NCI-H1930 (cell line): ENCODE results near the gene TTLL7.

Source experiments
- DNase-seq, 2 experiments: peaks; one replicate each; lab custom pipeline; 2025; lab: John Stamatoyannopoulos, UW

TTLL7 gene, protein sequence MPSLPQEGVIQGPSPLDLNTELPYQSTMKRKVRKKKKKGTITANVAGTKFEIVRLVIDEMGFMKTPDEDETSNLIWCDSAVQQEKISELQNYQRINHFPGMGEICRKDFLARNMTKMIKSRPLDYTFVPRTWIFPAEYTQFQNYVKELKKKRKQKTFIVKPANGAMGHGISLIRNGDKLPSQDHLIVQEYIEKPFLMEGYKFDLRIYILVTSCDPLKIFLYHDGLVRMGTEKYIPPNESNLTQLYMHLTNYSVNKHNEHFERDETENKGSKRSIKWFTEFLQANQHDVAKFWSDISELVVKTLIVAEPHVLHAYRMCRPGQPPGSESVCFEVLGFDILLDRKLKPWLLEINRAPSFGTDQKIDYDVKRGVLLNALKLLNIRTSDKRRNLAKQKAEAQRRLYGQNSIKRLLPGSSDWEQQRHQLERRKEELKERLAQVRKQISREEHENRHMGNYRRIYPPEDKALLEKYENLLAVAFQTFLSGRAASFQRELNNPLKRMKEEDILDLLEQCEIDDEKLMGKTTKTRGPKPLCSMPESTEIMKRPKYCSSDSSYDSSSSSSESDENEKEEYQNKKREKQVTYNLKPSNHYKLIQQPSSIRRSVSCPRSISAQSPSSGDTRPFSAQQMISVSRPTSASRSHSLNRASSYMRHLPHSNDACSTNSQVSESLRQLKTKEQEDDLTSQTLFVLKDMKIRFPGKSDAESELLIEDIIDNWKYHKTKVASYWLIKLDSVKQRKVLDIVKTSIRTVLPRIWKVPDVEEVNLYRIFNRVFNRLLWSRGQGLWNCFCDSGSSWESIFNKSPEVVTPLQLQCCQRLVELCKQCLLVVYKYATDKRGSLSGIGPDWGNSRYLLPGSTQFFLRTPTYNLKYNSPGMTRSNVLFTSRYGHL

DNA sequence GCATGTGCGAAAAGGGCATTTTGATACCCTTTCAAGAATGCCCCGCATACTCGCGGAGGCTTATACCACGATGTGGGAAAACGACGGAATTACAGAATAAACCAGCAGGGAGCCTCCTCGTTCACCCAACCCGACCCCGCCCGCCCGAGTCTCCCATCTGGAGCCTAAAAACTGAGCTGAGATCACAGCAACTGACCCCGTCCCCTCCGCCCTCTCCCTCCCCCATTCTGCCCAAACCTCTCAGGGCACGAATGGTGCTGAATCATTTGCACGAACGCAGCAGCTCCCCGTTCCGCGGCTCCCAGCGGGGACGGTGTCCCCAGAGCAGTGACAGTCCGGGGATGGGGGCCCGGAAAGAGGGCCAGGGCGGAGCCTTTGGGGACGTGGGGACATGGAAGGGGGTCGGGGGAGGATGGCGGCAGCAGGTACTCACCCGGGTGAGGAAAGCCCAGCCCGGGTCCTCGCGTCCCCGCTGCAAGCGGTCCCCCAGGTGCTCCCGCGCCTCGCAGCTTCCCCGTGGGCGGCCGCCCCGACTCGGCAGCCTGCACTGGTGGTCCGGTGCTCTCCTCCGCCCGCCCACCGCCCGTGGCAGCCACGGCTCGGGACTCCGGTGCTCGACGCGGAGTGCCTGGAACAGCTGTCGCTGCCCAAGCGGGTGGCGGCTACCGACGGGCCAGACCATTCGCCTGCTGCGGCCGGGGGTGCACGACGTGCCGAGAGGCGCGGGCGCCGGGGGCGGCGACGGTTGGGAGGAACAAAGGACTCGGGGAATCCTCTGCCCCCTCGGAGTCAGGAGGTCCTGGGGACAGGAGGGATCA lies at the start of gene TTLL7:
Gene TTLL7, minus strand, starts transcription at position 635 of the 818 bp plus-strand sequence. CDS start 46,921 bp downstream, outside the sequence.
- DNase-seq, result peak; percentile 71 to 78

DNA sequence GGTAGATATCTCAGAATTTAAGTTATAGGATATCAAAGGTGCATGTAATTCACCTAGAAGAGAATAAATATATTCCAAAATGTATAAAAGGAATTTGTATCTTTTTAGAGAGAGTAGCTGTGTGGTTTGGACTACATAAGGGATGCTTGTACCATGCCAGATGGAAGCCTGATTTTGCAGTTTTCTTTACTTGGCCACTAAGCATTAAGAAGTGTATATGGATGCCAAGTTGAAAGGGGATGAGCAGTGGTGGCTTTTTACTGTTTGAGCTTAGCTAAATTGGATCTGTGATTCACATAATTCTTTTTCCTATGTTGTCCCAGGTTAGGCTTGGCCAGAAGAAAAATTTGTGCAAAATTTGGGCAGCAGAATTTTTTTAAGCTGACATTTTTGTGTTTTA lies 43.5 kb upstream of the TTLL7 start:
- no peak for DNase-seq

DNA sequence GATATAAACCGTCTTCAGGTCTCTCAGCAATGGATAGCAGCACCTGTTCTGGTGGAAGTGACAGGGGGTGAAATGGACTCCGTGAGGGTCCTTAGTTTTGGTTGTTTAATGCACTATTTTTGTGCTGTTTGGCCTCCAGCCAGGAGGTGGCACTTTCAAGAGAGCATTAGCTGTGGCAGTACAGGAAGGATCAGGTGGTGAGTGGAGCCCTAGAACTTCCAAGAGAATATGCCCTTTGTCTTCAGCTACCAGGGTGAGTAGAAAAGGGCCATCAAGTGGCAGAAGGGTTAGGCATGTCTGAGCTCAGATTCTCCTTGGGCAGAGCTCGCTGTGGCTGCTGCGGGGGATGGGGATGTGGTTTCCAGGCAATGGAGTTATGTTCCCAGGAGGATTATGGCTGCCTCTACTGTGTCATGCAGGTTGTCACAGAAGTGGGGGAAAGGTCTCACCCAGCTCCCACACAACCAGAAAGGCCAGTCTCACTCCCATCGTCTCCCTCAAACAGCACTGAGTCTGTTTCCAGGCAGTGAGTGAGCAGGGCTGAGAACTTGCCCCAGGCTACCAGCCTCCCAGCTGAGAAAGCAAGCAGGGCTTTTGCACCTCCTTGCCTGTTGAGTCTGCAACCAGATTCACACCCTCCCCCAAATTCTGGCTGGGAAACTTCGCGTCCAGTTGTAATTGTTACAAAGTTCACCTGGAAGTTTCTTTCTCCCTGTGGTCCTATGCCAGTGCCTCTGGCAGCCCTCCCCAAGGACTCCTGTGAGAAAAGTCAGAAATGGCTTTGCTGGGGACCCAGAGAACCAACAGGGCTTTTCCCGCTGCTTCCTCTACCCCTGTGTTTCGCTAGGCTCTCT lies 39.1 kb upstream of the TTLL7 start:
- no peak for DNase-seq

DNA sequence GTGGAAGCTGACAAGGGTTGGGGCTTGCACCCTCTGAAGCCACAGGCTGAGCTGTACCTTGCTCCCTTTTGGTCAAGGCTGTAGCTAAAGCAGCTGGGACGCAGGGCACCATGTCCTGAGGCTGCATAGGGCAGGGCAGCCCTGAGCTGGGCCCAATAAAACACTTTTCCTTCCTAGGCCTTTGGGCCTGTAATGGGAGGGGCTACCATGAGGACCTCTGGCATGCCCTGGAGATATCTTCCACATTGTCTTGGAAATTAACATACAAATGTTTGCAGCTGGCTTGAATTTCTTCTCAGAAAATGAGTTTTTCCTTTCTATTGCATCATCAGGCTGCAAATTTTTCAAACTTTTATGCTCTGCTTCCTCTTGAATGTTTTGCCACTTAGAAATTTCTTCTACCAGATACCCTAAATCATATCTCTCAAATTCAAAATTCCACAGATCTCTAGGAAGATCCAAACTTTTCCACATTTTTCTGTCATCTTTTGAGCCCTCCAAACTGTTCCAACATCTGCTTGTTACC lies 32.9 kb upstream of the TTLL7 start:
- DNase-seq, result no peak

DNA sequence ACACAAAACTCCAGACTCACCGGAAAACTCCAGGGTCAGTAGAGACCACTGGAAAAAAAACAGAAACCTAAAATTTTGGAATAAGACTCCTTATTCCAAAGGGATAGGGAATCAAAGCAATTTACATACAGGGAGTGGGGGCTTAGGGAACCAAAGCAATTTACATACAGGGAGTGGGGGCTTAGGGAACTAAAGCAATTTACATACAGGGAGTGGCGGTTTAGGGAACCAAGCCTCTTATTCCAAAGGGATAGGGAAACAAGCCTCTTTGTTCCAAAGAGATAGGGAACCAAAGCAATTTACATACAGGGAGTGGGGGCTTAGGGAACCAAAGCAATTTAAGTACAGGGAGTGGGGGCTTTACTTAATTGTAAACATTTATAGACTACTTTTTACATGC lies 28.4 kb upstream of the TTLL7 start:
- DNase-seq, result no peak

DNA sequence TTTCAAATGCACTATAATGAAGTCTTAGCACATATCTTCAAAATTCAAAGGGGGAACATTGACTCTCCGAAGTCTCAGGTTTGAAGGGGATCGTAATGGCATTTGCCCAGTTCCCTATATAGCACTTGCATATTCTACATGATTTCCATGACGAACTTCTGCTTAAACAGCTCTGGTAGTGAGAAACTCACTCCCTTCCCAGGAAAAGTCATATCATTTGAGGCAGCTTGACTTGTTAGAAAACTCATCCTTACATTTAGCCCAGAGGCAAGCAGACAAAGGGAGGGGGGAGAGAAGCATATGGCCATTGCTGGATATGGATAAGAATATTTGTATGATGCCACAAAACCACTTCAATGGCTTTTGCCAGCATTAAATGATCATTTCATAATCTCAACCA lies 27.0 kb upstream of the TTLL7 start:
- no peak for DNase-seq

DNA sequence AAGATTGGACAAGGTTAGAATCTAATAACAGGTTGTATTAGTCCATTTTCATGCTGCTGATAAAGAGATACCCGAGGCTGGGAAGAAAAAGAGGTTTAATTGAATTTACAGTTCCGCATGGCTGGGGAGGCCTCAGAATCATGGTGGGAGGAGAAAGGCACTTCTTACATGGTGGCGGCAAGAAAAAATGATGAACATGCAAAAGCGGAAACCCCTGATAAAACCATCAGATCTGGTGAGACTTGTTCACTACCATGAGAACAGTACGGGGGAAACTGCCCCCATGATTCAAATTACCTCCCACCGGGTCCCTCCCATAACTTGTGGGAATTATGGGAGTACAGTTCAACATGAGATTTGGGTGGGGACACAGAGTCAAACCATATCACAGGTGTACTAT lies 22.9 kb upstream of the TTLL7 start:
- no peak for DNase-seq

DNA sequence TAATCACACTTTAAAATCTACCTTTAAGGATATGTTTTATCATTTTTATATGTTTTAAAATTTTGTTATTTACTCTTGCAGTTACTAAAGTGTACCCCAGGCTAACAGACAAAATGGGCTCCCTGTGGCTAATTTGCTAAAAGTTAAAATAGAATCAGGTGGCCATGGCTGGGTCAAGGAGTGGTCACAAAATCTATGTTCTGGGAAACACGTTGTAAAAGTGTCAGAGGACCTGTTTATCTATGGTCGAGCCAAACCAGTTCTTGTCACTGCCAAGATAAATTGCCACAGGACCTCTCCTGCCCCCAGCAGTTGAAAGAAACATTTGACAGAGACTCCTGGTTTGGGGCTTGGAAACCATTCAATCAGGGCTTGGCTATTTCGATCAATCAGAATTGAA lies 21.2 kb upstream of the TTLL7 start:
- DNase-seq, result peak in 1 of 2 experiments; percentile 18

DNA sequence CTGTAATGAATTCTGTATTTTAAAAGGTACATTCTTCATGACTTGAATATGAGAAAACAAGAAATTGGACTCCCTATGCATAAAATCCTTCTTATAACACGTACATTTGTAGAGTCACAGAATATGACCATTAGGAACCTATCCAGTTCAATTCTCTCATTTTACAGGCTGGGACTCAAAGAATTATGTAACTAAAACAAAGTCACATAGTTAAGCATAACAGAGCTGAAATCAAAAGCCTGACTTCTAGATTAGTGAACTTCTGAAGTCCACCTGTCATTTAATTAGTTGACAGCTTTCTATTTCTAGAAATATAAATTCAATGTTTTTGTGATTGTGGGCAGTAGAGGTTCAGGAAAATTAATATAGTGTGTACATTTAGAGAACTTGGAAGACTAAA lies 20.3 kb upstream of the TTLL7 start:
- no peak for DNase-seq

DNA sequence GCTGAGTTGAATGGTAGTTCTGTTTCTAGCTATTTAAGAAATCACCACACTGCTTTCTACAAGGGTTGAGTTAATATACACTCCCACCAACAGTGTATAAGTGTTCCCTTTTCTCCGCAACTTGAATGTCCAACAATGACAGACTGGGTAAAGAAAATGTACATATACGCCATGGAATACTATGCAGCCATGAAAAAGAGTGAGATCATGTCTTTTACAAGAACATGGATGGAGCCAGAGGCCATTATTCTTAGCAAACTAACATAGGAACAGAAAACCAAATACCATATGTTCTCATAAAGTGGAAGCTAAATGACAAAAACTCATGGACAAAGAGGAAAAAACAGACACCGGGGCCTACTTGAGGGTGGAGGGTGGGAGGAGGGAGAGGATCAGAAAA lies 14.8 kb upstream of the TTLL7 start:
- no peak for DNase-seq

DNA sequence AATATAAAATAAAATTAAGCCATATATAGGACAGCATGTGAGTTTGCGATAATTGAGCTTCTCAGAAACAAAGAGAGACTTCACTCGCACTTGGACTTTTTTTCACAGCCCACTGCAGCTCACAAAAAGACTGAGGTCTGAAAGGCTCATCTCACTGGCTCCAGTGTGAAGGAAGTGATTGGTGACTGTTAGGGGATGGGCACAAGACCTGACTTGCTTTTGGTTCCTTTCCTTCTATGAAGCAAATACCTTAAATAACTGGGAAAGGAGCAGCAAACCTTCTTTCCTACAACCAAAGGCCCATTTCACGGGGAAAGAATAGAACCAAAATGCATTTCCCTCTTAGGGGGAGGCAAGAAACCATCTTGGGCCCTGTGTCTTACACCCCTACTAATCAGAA lies 13.1 kb upstream of the TTLL7 start:
- no peak for DNase-seq

DNA sequence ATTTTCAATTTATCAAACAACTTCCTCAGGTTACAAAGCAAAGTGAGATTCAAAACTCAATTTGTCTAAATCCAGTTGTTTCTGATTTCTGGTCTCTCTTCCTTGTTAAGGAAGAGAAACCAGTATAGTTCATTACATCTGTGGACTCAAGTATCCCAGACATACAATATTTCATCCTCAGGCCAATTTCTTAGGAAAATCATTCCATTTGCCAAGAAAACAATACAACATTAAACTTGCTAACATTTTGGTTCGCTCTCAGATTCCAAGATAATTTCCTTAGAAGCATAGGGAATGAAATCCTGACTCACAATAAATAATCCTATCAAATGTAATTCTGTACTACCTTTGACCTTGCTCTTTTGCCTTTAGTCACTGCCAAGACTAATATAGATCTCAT lies 11.2 kb upstream of the TTLL7 start:
- no peak for DNase-seq

DNA sequence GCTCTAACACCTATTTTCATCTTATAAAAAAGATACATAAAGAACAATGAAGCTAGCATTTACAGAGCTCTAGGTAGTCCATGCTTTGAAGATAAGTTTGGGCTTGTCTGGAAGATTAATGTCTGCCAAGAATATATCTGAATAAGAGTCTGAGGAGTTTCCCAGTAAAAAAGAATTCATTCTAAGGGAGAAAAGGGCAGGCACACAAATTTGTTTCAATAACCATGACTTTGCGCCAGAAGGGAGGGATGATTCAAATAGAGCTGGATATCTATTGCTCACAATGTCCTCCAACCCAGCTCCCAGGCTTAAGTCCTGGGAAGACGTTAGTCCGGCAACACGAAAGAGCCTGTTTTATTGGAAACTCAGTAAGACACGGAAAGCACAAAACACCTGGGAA lies 9.7 kb upstream of the TTLL7 start:
- DNase-seq, result no peak

DNA sequence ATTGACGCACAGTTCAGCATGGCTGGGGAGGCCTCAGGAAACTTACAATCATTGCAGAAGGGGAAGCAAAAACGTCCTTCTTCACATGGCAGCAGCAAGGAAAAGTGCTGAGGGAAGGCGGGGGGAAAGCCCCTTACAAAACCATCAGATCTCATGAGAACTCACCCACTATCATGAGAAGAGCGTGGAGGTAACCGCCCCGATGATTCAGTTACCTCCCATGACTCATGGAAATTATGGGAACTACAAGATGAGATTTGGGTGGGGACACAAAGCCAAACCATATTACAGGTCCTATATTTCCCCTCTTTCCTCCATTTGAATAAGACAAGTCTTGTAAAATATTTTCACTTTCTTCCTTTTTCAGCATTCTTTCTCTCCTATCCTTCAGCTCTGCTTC lies 7.7 kb upstream of the TTLL7 start:
- DNase-seq, result no peak

DNA sequence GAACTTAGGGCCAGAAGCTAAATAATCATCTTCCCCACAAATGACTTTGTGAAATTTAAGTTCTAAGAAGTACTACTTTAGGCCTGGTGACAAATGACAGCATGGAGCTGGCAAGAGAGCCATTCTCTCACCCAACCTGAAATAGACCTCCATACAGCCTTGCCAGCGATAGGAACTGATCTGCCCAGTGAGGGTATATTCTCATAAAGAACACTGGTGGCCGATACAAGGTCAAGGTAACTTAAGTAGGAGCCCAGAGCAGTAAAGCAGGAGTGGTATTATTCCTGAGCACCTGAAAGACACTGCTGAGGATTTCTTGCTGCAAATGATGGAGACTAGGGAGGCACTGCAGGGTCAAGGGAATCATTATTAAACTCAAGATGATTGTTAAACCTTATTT lies 2.6 kb upstream of the TTLL7 start:
- no peak for DNase-seq

DNA sequence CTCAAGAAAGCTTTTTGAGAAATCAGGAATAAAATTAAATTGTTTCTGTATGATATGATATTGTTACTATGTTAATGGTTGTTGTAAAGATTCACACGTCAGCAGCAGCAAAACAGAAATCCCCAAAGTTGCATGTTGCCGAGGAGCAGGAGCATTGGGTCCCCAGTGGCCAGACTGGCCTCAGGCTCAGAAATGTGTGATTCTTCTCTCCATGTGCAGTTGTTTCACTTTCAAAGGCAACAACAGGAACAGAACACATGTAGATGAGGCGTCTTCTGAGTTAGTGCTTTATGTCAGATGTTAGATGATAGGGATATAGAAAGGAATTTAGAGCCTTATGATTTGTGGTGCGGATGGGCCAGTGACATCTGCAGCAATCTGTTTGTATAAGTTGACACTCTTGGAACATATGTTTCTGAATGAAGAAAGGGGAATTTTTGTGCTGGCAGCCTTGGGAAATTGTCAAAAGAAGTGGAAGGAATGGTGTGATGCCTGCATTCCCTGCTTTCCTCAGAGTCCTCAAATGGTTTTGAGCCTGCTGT lies 2.1 kb upstream of the TTLL7 start:
- no peak for DNase-seq

DNA sequence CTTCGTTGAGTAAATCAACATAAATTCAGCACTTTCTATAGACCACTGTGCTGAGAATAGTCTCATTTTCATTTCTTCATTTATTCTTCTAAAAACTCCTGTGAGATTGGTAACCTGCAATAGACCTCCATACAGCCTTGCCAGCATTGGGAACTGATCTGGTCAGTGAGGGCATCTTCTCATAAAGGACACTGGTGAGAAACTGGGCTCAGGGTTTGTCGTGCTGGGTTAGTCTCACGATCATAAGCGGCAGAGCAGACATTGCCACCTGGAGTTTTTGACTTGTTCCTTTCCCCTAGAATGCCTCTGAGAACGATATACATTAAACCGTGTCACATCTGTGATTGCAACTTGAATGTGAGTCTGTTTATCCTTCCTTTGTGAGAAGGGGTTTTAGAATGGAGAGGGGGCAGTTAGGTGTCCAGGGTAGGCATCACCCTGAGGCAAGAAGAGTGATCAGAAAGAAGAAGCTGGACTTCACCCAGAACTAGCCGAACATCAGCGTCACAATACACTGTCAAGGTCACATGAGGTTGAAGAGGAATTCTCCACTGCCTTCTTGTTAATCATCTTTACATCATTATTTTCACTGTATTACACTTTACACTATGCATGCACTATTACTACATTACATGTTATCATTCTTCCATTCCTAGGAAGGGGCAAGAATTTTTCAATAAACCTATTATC lies 1.4 kb upstream of the TTLL7 start:
- no peak for DNase-seq

DNA sequence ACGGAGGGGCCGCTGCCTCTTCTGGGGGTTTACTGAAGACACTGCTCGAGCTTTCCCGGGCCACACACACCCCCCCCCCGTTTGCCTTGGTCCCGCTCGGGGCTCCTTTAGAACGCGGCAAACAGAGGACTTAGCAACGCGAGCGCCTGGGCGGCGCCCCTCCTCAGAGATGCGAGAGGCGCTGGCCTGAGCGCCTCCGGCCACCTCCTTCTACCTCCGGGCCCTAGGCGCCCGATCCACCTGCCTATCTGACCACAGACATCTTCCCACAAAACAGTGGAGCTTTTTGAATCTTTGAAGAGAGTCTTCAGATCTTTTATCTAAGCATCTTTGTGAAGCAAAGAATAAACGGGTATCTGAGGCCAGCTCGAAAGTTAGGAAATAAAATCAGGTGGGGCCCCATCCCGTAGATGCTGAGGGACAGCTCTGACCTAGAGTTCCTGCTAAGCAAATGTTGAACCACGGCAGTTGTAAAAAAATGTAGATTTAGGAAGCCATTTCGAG lies 436 bp upstream of the TTLL7 start:
- DNase-seq, result peak; percentile 71 to 78

DNA sequence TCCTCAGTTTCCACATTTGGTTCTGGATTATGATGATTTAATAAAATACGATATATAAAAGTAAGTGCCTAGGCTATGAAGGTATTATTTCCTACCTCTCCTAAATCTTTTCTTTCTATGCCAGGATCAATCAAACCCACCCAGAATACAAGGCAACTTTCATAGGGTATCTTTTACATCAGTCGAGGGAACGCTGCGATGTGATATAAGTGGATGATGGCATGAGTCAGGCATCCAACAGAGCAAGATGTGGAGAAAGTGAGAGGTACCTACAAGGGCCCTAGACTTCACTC lies 781 bp downstream of the TTLL7 start:
- DNase-seq, result peak in 1 of 2 experiments; percentile 13

DNA sequence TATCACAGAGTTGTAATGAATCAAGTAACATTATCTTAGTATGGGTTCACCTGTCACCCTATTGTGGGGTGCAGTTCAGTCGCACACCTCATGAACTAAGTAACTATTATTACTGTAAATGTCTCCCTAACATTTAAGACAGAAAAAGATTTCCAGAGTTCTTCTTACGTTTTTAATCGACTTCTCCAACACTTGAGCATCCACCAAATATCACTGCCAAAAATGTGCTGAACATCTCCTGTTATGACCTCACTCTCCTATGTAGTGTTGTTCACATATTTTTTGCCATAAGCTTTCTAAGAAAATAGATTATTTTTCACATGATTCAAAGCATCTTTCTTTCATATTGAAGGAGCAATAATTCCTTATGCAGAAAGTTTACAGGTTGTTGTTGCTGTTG lies 1.3 kb downstream of the TTLL7 start:
- no peak for DNase-seq
